LNCaP clone FGC (cell line): ENCODE data around the gene CDC42EP4.

ENCODE experiments used
- DNase-seq: peaks from one replicate; pipeline ENCODE4 v3.0.0-alpha.2; 2011; ENCODE audit warnings: low read depth
- H3K4me3 ChIP-seq: 2 replicates; pipeline ENCODE4 v1.5.1; 2011; ENCODE audit warnings: mild to moderate bottlenecking, low read depth, low read length, control low read depth
- CTCF ChIP-seq: IDR thresholded peaks from 2 replicates; pipeline ENCODE4 v1.5.1; 2012; ENCODE audit warnings: mild to moderate bottlenecking; ENCODE audit not compliant: control insufficient read depth, insufficient read depth; ENCODE audit errors: extremely low read depth

Gene CDC42EP4

GRCh38 chr17:73300392-73300791 lies 11.4 kb downstream of the CDC42EP4 start:
- H3K4me3 ChIP-seq: no peak overlapping the region
- no peak for DNase-seq
- no peak for TF ChIP-seq CTCF

- no peak for DNase-seq
- no peak for TF ChIP-seq CTCF
- H3K4me3 ChIP-seq: no peak overlapping the region
These were observed 13.6 kb downstream of the CDC42EP4 start for GRCh38 chr17:73297934-73298861.

GRCh38 chr17:73293480-73293911 lies 18.3 kb downstream of the CDC42EP4 start:
- H3K4me3 ChIP-seq: no peak overlapping the region
- DNase-seq: no peak
- no peak for TF ChIP-seq CTCF

- no peak for DNase-seq
- H3K4me3 ChIP-seq: no peak overlapping the region
- no peak for TF ChIP-seq CTCF
These were observed 18.8 kb downstream of the CDC42EP4 start for GRCh38 chr17:73293031-73293430.

GRCh38 chr17:73292031-73292531 lies 19.7 kb downstream of the CDC42EP4 start:
- TF ChIP-seq CTCF: no peak
- H3K4me3 ChIP-seq: no peak overlapping the region
- DNase-seq: no peak

GRCh38 chr17:73291260-73291801 lies 20.5 kb downstream of the CDC42EP4 start:
- H3K4me3 ChIP-seq: no peak overlapping the region
- DNase-seq: no peak
- TF ChIP-seq CTCF: no peak
